ENCODE data around the gene LRBA. TPM values are rescaled to one million over a fixed set of nuclear protein-coding genes. Genes with fewer than 3 reads are reported as not detected.

The LRBA gene
- total and polyA plus RNA-seq, 2 donors (not counting 1 experiment from before 2014, with no cell fraction given) = 16.4 to 36.7 TPM

DNA sequence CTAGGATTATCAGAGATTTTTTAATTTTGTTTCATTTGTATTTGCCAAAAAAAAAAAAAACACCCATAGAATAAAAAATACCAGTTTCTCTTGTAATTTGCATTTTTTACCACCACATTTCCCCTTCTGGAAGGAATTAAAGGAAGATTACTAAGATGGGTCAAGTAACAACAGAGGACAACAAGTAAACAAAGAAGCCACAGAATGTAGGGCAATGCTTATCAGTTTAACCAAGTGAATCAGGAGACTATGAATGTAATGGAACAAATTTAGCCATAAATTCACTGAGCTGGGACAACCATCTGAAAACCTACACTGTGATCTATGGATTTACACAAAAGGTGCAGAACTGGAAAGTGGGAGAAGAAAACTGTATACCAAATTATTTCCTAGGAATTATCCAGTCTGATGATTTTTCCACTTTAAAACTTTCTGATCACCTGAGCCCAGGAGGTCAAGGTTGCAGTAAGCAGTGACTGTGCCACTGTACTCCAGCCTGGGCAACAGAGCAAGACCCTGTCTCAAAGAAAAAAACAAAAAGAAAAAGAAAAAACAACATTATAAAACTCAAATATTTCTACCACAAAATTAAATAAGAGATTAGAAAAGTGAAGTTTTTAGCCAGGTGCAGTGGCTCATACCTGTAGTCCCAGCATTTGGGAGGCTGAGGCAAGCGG, 32.4 kb downstream of the LRBA start:
- H2AFZ ChIP-seq (ENCODE audit: low read length) = no peak overlapping the region
- H3K9me3 ChIP-seq (ENCODE audit: control insufficient read depth, insufficient read depth, low read depth, low read length) = no peaks in the 10 kb centered on the region
- H3K4me3 ChIP-seq (replicated peaks in 1 of 4; ENCODE audit: control extremely low read depth in 1 of 4, insufficient read depth in 1 of 4, low read depth in 3 of 4, low read length in 4 of 4) = no peak overlapping the region
- H3K36me3 ChIP-seq (ENCODE audit: control insufficient read depth, insufficient read depth, low read length) = no peaks in the 10 kb centered on the region
- no peaks in the 10 kb centered on the region for H3K79me2 ChIP-seq (ENCODE audit: control insufficient read depth, insufficient read depth, low read length)
- no peaks in the 10 kb centered on the region for H3K27me3 ChIP-seq (ENCODE audit: control insufficient read depth, insufficient read depth, low read length)
- no peak for TF ChIP-seq EZH2 (IDR thresholded peaks at IDR 0.05; ENCODE audit: low read length, missing control alignments)
- TF ChIP-seq, protein P1, sequence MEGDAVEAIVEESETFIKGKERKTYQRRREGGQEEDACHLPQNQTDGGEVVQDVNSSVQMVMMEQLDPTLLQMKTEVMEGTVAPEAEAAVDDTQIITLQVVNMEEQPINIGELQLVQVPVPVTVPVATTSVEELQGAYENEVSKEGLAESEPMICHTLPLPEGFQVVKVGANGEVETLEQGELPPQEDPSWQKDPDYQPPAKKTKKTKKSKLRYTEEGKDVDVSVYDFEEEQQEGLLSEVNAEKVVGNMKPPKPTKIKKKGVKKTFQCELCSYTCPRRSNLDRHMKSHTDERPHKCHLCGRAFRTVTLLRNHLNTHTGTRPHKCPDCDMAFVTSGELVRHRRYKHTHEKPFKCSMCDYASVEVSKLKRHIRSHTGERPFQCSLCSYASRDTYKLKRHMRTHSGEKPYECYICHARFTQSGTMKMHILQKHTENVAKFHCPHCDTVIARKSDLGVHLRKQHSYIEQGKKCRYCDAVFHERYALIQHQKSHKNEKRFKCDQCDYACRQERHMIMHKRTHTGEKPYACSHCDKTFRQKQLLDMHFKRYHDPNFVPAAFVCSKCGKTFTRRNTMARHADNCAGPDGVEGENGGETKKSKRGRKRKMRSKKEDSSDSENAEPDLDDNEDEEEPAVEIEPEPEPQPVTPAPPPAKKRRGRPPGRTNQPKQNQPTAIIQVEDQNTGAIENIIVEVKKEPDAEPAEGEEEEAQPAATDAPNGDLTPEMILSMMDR (conservative IDR thresholded peaks at IDR 0.05 in 1 of 2, IDR thresholded peaks at IDR 0.05 in 1 of 2; ENCODE audit: low read depth in 1 of 2, low read length in 2 of 2) = no peak
- DNase-seq (ENCODE audit: low read depth in 2 of 2) = peak in 1 of 2 donors; percentile 26
- H3K27ac ChIP-seq (ENCODE audit: insufficient read depth, low read length) = no peak overlapping the region
- no peaks in the 10 kb centered on the region for H4K20me1 ChIP-seq (ENCODE audit: control insufficient read depth, extremely low read depth, insufficient read depth, low read length)
- H3K9ac ChIP-seq (ENCODE audit: insufficient read depth, low read length) = no peak overlapping the region
- no peak overlapping the region for H3K4me2 ChIP-seq (ENCODE audit: extremely low read depth, insufficient read depth, low read length)
- H3K4me1 ChIP-seq (ENCODE audit: control insufficient read depth, extremely low read depth, insufficient read depth, low read length) = no peaks in the 10 kb centered on the region

DNA sequence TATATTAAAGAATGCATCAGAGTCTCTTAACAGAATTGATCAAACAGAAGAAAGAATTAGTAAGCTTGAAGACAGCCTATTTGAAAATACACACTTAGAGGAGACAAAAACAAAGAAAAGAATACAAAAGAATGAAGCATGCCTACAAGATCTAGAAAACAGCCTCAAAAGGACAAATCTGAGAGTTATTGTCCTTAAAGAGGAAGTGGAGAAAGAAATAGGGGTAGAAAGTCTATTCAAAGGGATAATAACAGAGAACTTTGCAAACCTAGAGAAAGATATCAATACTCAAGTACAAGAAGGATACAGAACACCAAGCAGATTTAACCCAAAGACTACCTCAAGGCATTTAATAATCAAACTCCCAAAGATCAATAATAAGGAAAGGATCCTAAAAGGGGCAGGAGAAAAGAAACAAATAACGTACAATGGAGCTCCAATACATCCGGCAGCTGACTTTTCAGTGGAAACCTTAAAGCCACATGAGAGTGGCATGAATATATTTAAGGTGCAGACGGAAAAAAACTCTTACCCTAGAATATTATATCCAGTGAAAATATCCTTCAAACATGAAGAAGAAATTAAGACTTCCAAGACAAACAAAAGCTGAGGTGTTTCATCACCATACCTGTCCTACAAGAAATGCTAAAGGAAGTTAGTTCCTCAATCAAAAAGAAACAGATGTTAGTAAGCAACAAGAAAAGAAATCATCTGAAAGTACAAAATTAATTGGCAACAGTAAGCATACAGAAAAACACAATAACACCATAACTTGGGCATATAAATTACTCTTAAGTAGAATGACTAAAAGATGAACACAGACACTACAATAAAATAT, 36.1 kb downstream of the LRBA start:
- no peak for TF ChIP-seq EZH2 (IDR thresholded peaks at IDR 0.05; ENCODE audit: low read length, missing control alignments)
- TF ChIP-seq, protein P1 (conservative IDR thresholded peaks at IDR 0.05 in 1 of 2, IDR thresholded peaks at IDR 0.05 in 1 of 2; ENCODE audit: low read depth in 1 of 2, low read length in 2 of 2) = no peak
- no peak for DNase-seq (ENCODE audit: low read depth in 2 of 2)
- no peaks in the 10 kb centered on the region for H3K4me1 ChIP-seq (ENCODE audit: control insufficient read depth, extremely low read depth, insufficient read depth, low read length)
- H3K4me2 ChIP-seq (ENCODE audit: extremely low read depth, insufficient read depth, low read length) = no peak overlapping the region
- no peaks in the 10 kb centered on the region for H3K79me2 ChIP-seq (ENCODE audit: control insufficient read depth, insufficient read depth, low read length)
- no peaks in the 10 kb centered on the region for H3K9me3 ChIP-seq (ENCODE audit: control insufficient read depth, insufficient read depth, low read depth, low read length)
- no peaks in the 10 kb centered on the region for H3K27me3 ChIP-seq (ENCODE audit: control insufficient read depth, insufficient read depth, low read length)
- H4K20me1 ChIP-seq (ENCODE audit: control insufficient read depth, extremely low read depth, insufficient read depth, low read length) = no peaks in the 10 kb centered on the region
- no peak overlapping the region for H2AFZ ChIP-seq (ENCODE audit: low read length)
- H3K27ac ChIP-seq (ENCODE audit: insufficient read depth, low read length) = no peak overlapping the region
- H3K36me3 ChIP-seq (ENCODE audit: control insufficient read depth, insufficient read depth, low read length) = no peaks in the 10 kb centered on the region
- H3K4me3 ChIP-seq (replicated peaks in 1 of 4; ENCODE audit: control extremely low read depth in 1 of 4, insufficient read depth in 1 of 4, low read depth in 3 of 4, low read length in 4 of 4) = no peak overlapping the region
- H3K9ac ChIP-seq (ENCODE audit: insufficient read depth, low read length) = no peak overlapping the region

DNA sequence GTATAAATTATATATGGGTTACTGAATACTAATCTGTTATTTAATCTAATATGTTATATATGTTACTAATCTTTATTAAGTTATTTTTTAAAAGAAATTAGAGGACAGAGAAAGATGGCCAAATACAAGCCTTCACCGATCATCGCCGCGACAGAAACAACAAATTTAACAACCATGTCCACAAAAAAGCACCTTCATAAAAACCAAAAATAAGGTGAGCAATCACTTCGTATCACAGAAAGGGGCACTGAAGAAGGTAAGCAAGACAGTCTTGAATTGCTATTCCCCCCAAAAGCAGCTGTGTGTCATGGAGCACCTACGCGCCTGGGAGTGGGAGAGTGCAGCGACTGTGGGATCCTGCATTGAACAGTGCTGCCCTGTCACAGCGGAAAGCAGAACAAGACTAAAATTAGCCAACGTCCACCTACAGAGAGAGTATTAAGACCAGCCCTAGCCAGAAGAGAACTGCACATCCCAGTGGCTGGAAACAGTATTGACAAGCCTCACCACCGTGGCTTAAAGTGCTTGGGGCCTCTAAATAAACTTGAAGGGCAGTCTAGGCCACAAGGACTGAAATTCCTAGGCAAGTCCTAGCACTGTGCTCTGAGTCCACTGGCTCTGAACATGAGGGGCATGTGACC, 38.5 kb downstream of the LRBA start:
- Histone ChIP-seq H3K9ac (ENCODE audit: insufficient read depth, low read length) (no peak overlapping the region), H3K36me3 (ENCODE audit: control insufficient read depth, insufficient read depth, low read length) (no peaks in the 10 kb centered on the region), H3K4me2 (ENCODE audit: extremely low read depth, insufficient read depth, low read length) (no peak overlapping the region), H3K4me1 (ENCODE audit: control insufficient read depth, extremely low read depth, insufficient read depth, low read length) (no peaks in the 10 kb centered on the region), H3K4me3 (replicated peaks in 1 of 4; ENCODE audit: control extremely low read depth in 1 of 4, insufficient read depth in 1 of 4, low read depth in 3 of 4, low read length in 4 of 4) (no peak overlapping the region), H2AFZ (ENCODE audit: low read length) (no peak overlapping the region), H4K20me1 (ENCODE audit: control insufficient read depth, extremely low read depth, insufficient read depth, low read length) (no peaks in the 10 kb centered on the region), H3K27ac (ENCODE audit: insufficient read depth, low read length) (no peak overlapping the region), H3K27me3 (ENCODE audit: control insufficient read depth, insufficient read depth, low read length) (no peaks in the 10 kb centered on the region), H3K9me3 (ENCODE audit: control insufficient read depth, insufficient read depth, low read depth, low read length) (no peaks in the 10 kb centered on the region), H3K79me2 (ENCODE audit: control insufficient read depth, insufficient read depth, low read length) (no peaks in the 10 kb centered on the region)
- DNase-seq (ENCODE audit: low read depth in 2 of 2) = no peak
- TF ChIP-seq, protein P1 (conservative IDR thresholded peaks at IDR 0.05 in 1 of 2, IDR thresholded peaks at IDR 0.05 in 1 of 2; ENCODE audit: low read depth in 1 of 2, low read length in 2 of 2) = no peak
- TF ChIP-seq EZH2 (IDR thresholded peaks at IDR 0.05; ENCODE audit: low read length, missing control alignments) = no peak

Data from fibroblast of lung (primary cell).